PC-9 (cell line): ENCODE measurements around the gene RCOR1. TPM values are rescaled to one million over a fixed set of nuclear protein-coding genes. Genes with fewer than 3 reads are reported as not detected.

ENCODE experiments used
- BruUV-seq: library from RNA; stranded (reverse); fragments of 400-500 nt; replicated peaks from 2 replicates; lab custom pipeline; 2021; lab: Mats Ljungman, UMichigan
- CTCF ChIA-PET: fragments of 300-600 bp; sonication (Branson Sonifier 250); formaldehyde crosslinking; loops from one replicate; lab custom pipeline; 2022; ENCODE audit warnings: antibody characterized with exemption; lab: Charles Lee
- POLR2A ChIA-PET: fragments of 300-600 bp; sonication (Branson Sonifier 250); formaldehyde crosslinking; loops from one replicate; lab custom pipeline; 2022; ENCODE audit warnings: antibody characterized with exemption; ENCODE audit not compliant: unreplicated experiment; lab: Charles Lee
- DNase-seq, 2 experiments: peaks; one replicate each; pipeline versions ENCODE4 v3.0.0 to v3.0.0-alpha.2; 2015 to 2022; ENCODE audit warnings: mixed read lengths in 1 of 2
- H2AFZ ChIP-seq: fragments of 200-600 bp; sonication (generic); 2 replicates; pipeline ENCODE4 v1.8.1; 2017; ENCODE audit warnings: antibody characterized with exemption
- H3F3A ChIP-seq: fragments of 200-600 bp; sonication (generic); 2 replicates; pipeline ENCODE4 v1.8.1; 2017; ENCODE audit warnings: antibody characterized with exemption, mild to moderate bottlenecking, low read depth; ENCODE audit not compliant: insufficient read depth
- H3K27ac ChIP-seq: fragments of 200-600 bp; sonication (generic); 2 replicates; pipeline ENCODE4 v1.6.1; 2016; ENCODE audit warnings: mixed run types
- H3K27me3 ChIP-seq: fragments of 200-600 bp; sonication (generic); 2 replicates; pipeline ENCODE4 v1.6.1; 2016; ENCODE audit warnings: low read depth, mixed run types; ENCODE audit not compliant: insufficient read depth
- H3K36me3 ChIP-seq: fragments of 200-600 bp; sonication (generic); 2 replicates; pipeline ENCODE4 v1.6.1; 2016; ENCODE audit warnings: low read depth, mixed run types
- H3K4me1 ChIP-seq: fragments of 200-600 bp; sonication (generic); replicated peaks from 2 replicates; pipeline ENCODE4 v1.6.1; 2016; ENCODE audit warnings: mixed run types; ENCODE audit not compliant: insufficient read depth
- H3K4me2 ChIP-seq: fragments of 200-600 bp; sonication (generic); 2 replicates; pipeline ENCODE4 v1.6.1; 2017; ENCODE audit warnings: mixed run types
- H3K4me3 ChIP-seq: fragments of 200-600 bp; sonication (generic); 2 replicates; pipeline ENCODE4 v1.6.1; 2016; ENCODE audit warnings: mixed run types
- H3K79me2 ChIP-seq: fragments of 200-600 bp; sonication (generic); 2 replicates; pipeline ENCODE4 v1.6.1; 2017; ENCODE audit warnings: low read depth, mixed run types
- H3K9me2 ChIP-seq: fragments of 200-600 bp; sonication (generic); 2 replicates; pipeline ENCODE4 v1.8.1; 2017; ENCODE audit warnings: mild to moderate bottlenecking; ENCODE audit not compliant: insufficient read depth
- H3K9me3 ChIP-seq: fragments of 200-600 bp; sonication (generic); 2 replicates; pipeline ENCODE4 v1.8.1; 2016; ENCODE audit warnings: low read depth; ENCODE audit not compliant: insufficient read depth
- H4K20me1 ChIP-seq: fragments of 200-600 bp; sonication (generic); 2 replicates; pipeline ENCODE4 v1.8.1; 2017; ENCODE audit not compliant: insufficient read depth
- CTCF ChIP-seq: fragments of 200-600 bp; sonication (generic); conservative IDR thresholded peaks from 2 replicates; pipeline ENCODE4 v1.6.1; 2017; ENCODE audit warnings: mixed run types, antibody characterized with exemption, mild to moderate bottlenecking, moderate library complexity
- EZH2 ChIP-seq: fragments of 200-600 bp; sonication (generic); IDR thresholded peaks from 2 replicates; pipeline ENCODE4 v1.8.0; 2017; ENCODE audit warnings: antibody characterized with exemption, low read depth
- intact Hi-C: fragments of 100-400 bp; cut with micrococcal nuclease; formaldehyde crosslinking; loops from one replicate; pipeline ENCODE4 v1.10.0; 2022; ENCODE audit not compliant: unreplicated experiment
- total RNA-seq: library from RNA; stranded (reverse); gene quantifications from 2 replicates; pipeline ENCODE4 v1.2.3, GENCODE V29; 2021

Gene RCOR1
- total RNA-seq, 1 experiment from 2014 or later, result 67.2 TPM

- Histone ChIP-seq H2AFZ (no peak overlapping the region), H4K20me1 (peaks cover 38% of the 10 kb centered on the region), H3K4me2 (no peak overlapping the region), H3K4me1 (peaks cover 27% of the 10 kb centered on the region), H3K9me3 (peaks cover 7% of the 10 kb centered on the region; the same call in 1 of the 2 replicates), H3K36me3 (no peaks in the 10 kb centered on the region), H3K9me2 (no peaks in the 10 kb centered on the region), H3F3A (peaks cover 54% of the 10 kb centered on the region), H3K27ac (peak overlapping the region; percentile 1), H3K27me3 (no peaks in the 10 kb centered on the region), H3K79me2 (peaks cover 96% of the 10 kb centered on the region), H3K4me3 (no peak overlapping the region)
- ChIA-PET POLR2A (interaction anchor here (0.5 to 0.6 kb wide), 2 partner anchors 11 to 461 kb away, joined by 3 to 5 read pairs; no protein-coding TSS in a partner anchor), CTCF (no interaction called here)
- no TSS peak for BruUV-seq
- no peak for DNase-seq
- no peak for TF ChIP-seq EZH2
- no peak for TF ChIP-seq CTCF
- intact Hi-C loops, result no loop called here
Observed at GRCh38 chr14:102652194-102652593, 59.7 kb downstream of the RCOR1 start.

- Histone ChIP-seq H3K27me3 (no peaks in the 10 kb centered on the region), H3K36me3 (no peaks in the 10 kb centered on the region), H3K4me2 (no peak overlapping the region), H3K27ac (peak overlapping the region; percentile 49; the same call in 1 of the 2 replicates), H3K9me2 (no peaks in the 10 kb centered on the region), H3K9me3 (peaks cover 7% of the 10 kb centered on the region; the same call in 1 of the 2 replicates), H3K4me3 (no peak overlapping the region), H4K20me1 (peaks cover 43% of the 10 kb centered on the region), H3K4me1 (peaks cover 27% of the 10 kb centered on the region), H3K79me2 (peaks cover 94% of the 10 kb centered on the region), H3F3A (peaks cover 66% of the 10 kb centered on the region), H2AFZ (no peak overlapping the region)
- TF ChIP-seq EZH2, result no peak
- TF ChIP-seq CTCF, result no peak
- ChIA-PET CTCF (interaction anchor here (0.6 to 1.4 kb wide), 2 partner anchors 44 to 130 kb away, joined by 3 to 22 read pairs; no protein-coding TSS in a partner anchor), POLR2A (interaction anchor here (0.6 kb wide), 2 partner anchors 28 to 50 kb away, joined by 3 read pairs; no protein-coding TSS in a partner anchor)
- DNase-seq, result peak in 1 of 2 experiments; percentile 24
- BruUV-seq, result no TSS peak
- intact Hi-C loops, result loop anchor here (2.0 kb wide), 1 partner anchor 49 kb away; no protein-coding TSS in a partner anchor
Observed at GRCh38 chr14:102654298-102654697, 61.8 kb downstream of the RCOR1 start.

GRCh38 chr14:102655137-102655536, 62.7 kb downstream of the RCOR1 start:
- H3K36me3 ChIP-seq, result no peaks in the 10 kb centered on the region
- peaks cover 30% of the 10 kb centered on the region for H3K4me1 ChIP-seq
- peak overlapping the region; percentile 14 for H3K4me2 ChIP-seq
- H2AFZ ChIP-seq, result no peak overlapping the region
- peak; percentile 25 to 85 for DNase-seq
- BruUV-seq, result no TSS peak
- intact Hi-C loops, result loop anchor here (2.0 kb wide), 1 partner anchor 50 kb away; no protein-coding TSS in a partner anchor
- peaks cover 94% of the 10 kb centered on the region for H3K79me2 ChIP-seq
- peak overlapping the region; percentile 49 for H3K27ac ChIP-seq
- no peak overlapping the region for H3K4me3 ChIP-seq
- ChIA-PET CTCF (interaction anchor here (0.6 to 1.4 kb wide), 10 partner anchors 27 to 694 kb away, joined by 3 to 22 read pairs (median 7); no protein-coding TSS in a partner anchor), POLR2A (interaction anchor here (0.6 to 1.0 kb wide), 5 partner anchors 51 to 688 kb away, joined by 3 to 6 read pairs (median 6); no protein-coding TSS in a partner anchor)
- H3K27me3 ChIP-seq, result no peaks in the 10 kb centered on the region
- H3K9me3 ChIP-seq, result peaks cover 7% of the 10 kb centered on the region; the same call in 1 of the 2 replicates
- H3F3A ChIP-seq, result peaks cover 66% of the 10 kb centered on the region
- H3K9me2 ChIP-seq, result no peaks in the 10 kb centered on the region
- no peak for TF ChIP-seq CTCF
- TF ChIP-seq EZH2, result no peak
- H4K20me1 ChIP-seq, result peaks cover 44% of the 10 kb centered on the region
